CD4-positive, alpha-beta memory T cell (primary cell): ENCODE results near the gene RPS18. TPM values are rescaled to one million over a fixed set of nuclear protein-coding genes. Genes with fewer than 3 reads are reported as not detected.

Experiments
- CTCF ChIA-PET: fragments of 350-600 bp; sonication (Branson Sonifier 250); formaldehyde crosslinking; loops from one replicate; lab custom pipeline; 2021; ENCODE audit warnings: inconsistent platforms; ENCODE audit not compliant: partially characterized antibody; lab: Charles Lee
- POLR2A ChIA-PET: fragments of 350-600 bp; sonication (Branson Sonifier 250); formaldehyde crosslinking; loops from one replicate; lab custom pipeline; 2021; ENCODE audit not compliant: partially characterized antibody; lab: Charles Lee
- DNase-seq, 5 donors: peaks; one replicate each; pipeline versions ENCODE4 v3.0.0 to v3.0.0-alpha.2; 2020 to 2022; ENCODE audit warnings: mixed read lengths in 1 of 5
- H3K27ac ChIP-seq: one replicate; pipeline ENCODE4 v1.7.0; 2013; ENCODE audit warnings: low read depth, low read length
- H3K27me3 ChIP-seq: 2 replicates; pipeline ENCODE4 v1.7.0; 2013; ENCODE audit warnings: mild to moderate bottlenecking, low read length, moderate library complexity; ENCODE audit not compliant: insufficient read depth
- H3K36me3 ChIP-seq: 2 replicates; pipeline ENCODE4 v1.7.0; 2013; ENCODE audit warnings: mild to moderate bottlenecking, low read length, moderate library complexity; ENCODE audit not compliant: insufficient read depth
- H3K4me1 ChIP-seq: 2 replicates; pipeline ENCODE4 v1.7.0; 2013; ENCODE audit warnings: mild to moderate bottlenecking, low read length, moderate library complexity; ENCODE audit not compliant: insufficient read depth
- H3K4me3 ChIP-seq, 2 donors: one replicate each; pipeline ENCODE4 v1.7.0; 2013; ENCODE audit warnings: low read length in 2 of 2, mild to moderate bottlenecking in 1 of 2
- H3K9me3 ChIP-seq, 2 donors: one replicate each; pipeline ENCODE4 v1.7.0; 2013; ENCODE audit warnings: low read length in 2 of 2, control low read depth in 1 of 2; ENCODE audit not compliant: control insufficient read depth in 1 of 2
- H3K27ac Mint-ChIP-seq, 7 donors: one replicate each; pipeline ENCODE4 v1.8.0; 2020 to 2021; ENCODE audit warnings: mixed read lengths in 7 of 7, mild to moderate bottlenecking in 6 of 7, inconsistent platforms in 3 of 7, moderate library complexity in 3 of 7
- H3K27me3 Mint-ChIP-seq, 2 donors: one replicate each; pipeline ENCODE4 v1.8.0; 2020 to 2021; ENCODE audit warnings: mixed read lengths in 2 of 2
- H3K36me3 Mint-ChIP-seq, 2 donors: one replicate each; pipeline ENCODE4 v1.8.0; 2020 to 2021; ENCODE audit warnings: mixed read lengths in 2 of 2, inconsistent platforms in 1 of 2, mild to moderate bottlenecking in 1 of 2
- H3K4me1 Mint-ChIP-seq, 4 donors: one replicate each; pipeline ENCODE4 v1.8.0; 2020 to 2021; ENCODE audit warnings: mixed read lengths in 4 of 4, mild to moderate bottlenecking in 1 of 4
- H3K4me3 Mint-ChIP-seq, 8 donors: one replicate each; pipeline ENCODE4 v1.8.0; 2020 to 2021; ENCODE audit warnings: mixed read lengths in 8 of 8, mild to moderate bottlenecking in 7 of 8, moderate library complexity in 6 of 8, inconsistent platforms in 3 of 8
- H3K9me3 Mint-ChIP-seq, 8 donors: one replicate each; pipeline ENCODE4 v1.8.0; 2020 to 2021; ENCODE audit warnings: mixed read lengths in 8 of 8, mild to moderate bottlenecking in 5 of 8, inconsistent platforms in 3 of 8, moderate library complexity in 1 of 8
- intact Hi-C: fragments of 100-400 bp; cut with micrococcal nuclease; formaldehyde crosslinking; loops from one replicate; pipeline ENCODE4 v1.15.1; 2023
- polyA plus RNA-seq, 2 donors: library from polyadenylated mRNA; unstranded; fragments of 300-500 nt; fragmentation: Illumina TruSeq; gene quantifications; one replicate each; pipeline ENCODE4 v1.2.3, GENCODE V29; 2021
- total RNA-seq, 2 experiments: library from RNA; stranded (reverse); gene quantifications; one replicate each; pipeline ENCODE4 v1.2.3, GENCODE V29; 2021

The RPS18 gene
- total and polyA plus RNA-seq, 4 experiments from 2014 or later = 3,264 to 8,968 (median 6,136) TPM

- H3K27me3 Mint-ChIP-seq = peaks cover 0 to 3% of the 10 kb centered on the region in 2 donors
- H3K4me1 ChIP-seq = peaks cover 34% of the 10 kb centered on the region
- H3K4me3 ChIP-seq = no peak overlapping the region
- ChIA-PET POLR2A (interaction anchor here (1.6 to 8.8 kb wide), 4 partner anchors 15 to 51 kb away, joined by 3 to 220 read pairs (median 61); partner anchors contain the start of genes B3GALT4, RPS18 and VPS52), CTCF (interaction anchor here (1.0 to 2.0 kb wide), 3 partner anchors 13 to 52 kb away, joined by 3 to 5 read pairs (median 4); partner anchors contain the start of genes RPS18 and VPS52)
- H3K36me3 Mint-ChIP-seq = peaks cover 7 to 47% of the 10 kb centered on the region in 2 donors
- H3K4me3 Mint-ChIP-seq = no peak overlapping the region
- no peak overlapping the region for H3K27ac ChIP-seq
- H3K27me3 ChIP-seq = no peaks in the 10 kb centered on the region
- H3K9me3 Mint-ChIP-seq = no peaks in the 10 kb centered on the region
- H3K36me3 ChIP-seq = peaks cover 59% of the 10 kb centered on the region
- peak overlapping the region in 4 of 7 donors; percentile 29 to 68 (median 50) for H3K27ac Mint-ChIP-seq
- no peaks in the 10 kb centered on the region for H3K9me3 ChIP-seq
- DNase-seq = no peak
- intact Hi-C loops = no loop called here
- H3K4me1 Mint-ChIP-seq = peaks cover 24 to 47% (median 36%) of the 10 kb centered on the region in 4 donors
Measured at GRCh38 chr6:33292996-33293682, 21.3 kb downstream of the RPS18 start.

GRCh38 chr6:33294086-33294823, 22.4 kb downstream of the RPS18 start:
- ChIA-PET POLR2A (interaction anchor here (1.6 to 8.8 kb wide), 2 partner anchors 17 to 45 kb away, joined by 3 to 220 read pairs; partner anchors contain the start of gene B3GALT4), CTCF (no interaction called here)
- peaks cover 4 to 48% of the 10 kb centered on the region in 2 donors for H3K36me3 Mint-ChIP-seq
- no peaks in the 10 kb centered on the region for H3K9me3 ChIP-seq
- DNase-seq = no peak
- intact Hi-C loops = no loop called here
- peak overlapping the region in 4 of 7 donors; percentile 37 to 68 (median 48) for H3K27ac Mint-ChIP-seq
- peaks cover 28% of the 10 kb centered on the region for H3K4me1 ChIP-seq
- peaks cover 22 to 40% (median 30%) of the 10 kb centered on the region in 4 donors for H3K4me1 Mint-ChIP-seq
- no peak overlapping the region for H3K27ac ChIP-seq
- peaks cover 0 to 4% of the 10 kb centered on the region in 2 donors for H3K27me3 Mint-ChIP-seq
- no peaks in the 10 kb centered on the region for H3K9me3 Mint-ChIP-seq
- peaks cover 59% of the 10 kb centered on the region for H3K36me3 ChIP-seq
- no peaks in the 10 kb centered on the region for H3K27me3 ChIP-seq
- H3K4me3 ChIP-seq = no peak overlapping the region
- no peak overlapping the region for H3K4me3 Mint-ChIP-seq

GRCh38 chr6:33295621-33296369, 23.9 kb downstream of the RPS18 start:
- Mint-ChIP-seq H3K4me1 (peaks cover 17 to 35% (median 26%) of the 10 kb centered on the region in 4 donors), H3K27me3 (peaks cover 0 to 4% of the 10 kb centered on the region in 2 donors), H3K27ac (peak overlapping the region in 6 of 7 donors; percentile 52 to 96 (median 84)), H3K9me3 (peaks cover 0 to 2% (median 0%) of the 10 kb centered on the region in 8 donors), H3K36me3 (peaks cover 4 to 55% of the 10 kb centered on the region in 2 donors), H3K4me3 (peak overlapping the region in 2 of 8 donors; percentile 3 to 25)
- CTCF ChIA-PET = interaction anchor here (1.5 kb wide), 1 partner anchor 49 kb away, joined by 5 read pairs; no protein-coding TSS in a partner anchor
- Histone ChIP-seq H3K9me3 (no peaks in the 10 kb centered on the region), H3K36me3 (peaks cover 59% of the 10 kb centered on the region), H3K4me1 (peaks cover 25% of the 10 kb centered on the region), H3K27me3 (no peaks in the 10 kb centered on the region), H3K27ac (no peak overlapping the region), H3K4me3 (no peak overlapping the region)
- DNase-seq = no peak
- POLR2A ChIA-PET = interaction anchor here (4.7 to 7.4 kb wide), 3 partner anchors 15 to 24 kb away, joined by 81 to 150 read pairs (median 91); partner anchors contain the start of genes B3GALT4, RPS18, VPS52 and ZBTB22
- intact Hi-C loops = no loop called here

GRCh38 chr6:33296797-33297405, 25.0 kb downstream of the RPS18 start:
- Histone ChIP-seq H3K27me3 (no peaks in the 10 kb centered on the region), H3K4me3 (no peak overlapping the region), H3K4me1 (peaks cover 27% of the 10 kb centered on the region), H3K9me3 (no peaks in the 10 kb centered on the region), H3K27ac (peak overlapping the region; percentile 94), H3K36me3 (peaks cover 52% of the 10 kb centered on the region)
- Mint-ChIP-seq H3K4me3 (peak overlapping the region; percentile 42 to 99 (median 70)), H3K36me3 (peaks cover 12 to 56% of the 10 kb centered on the region in 2 donors), H3K27me3 (peaks cover 0 to 4% of the 10 kb centered on the region in 2 donors), H3K9me3 (peaks cover 0 to 2% (median 0%) of the 10 kb centered on the region in 8 donors), H3K27ac (peak overlapping the region; percentile 70 to 99 (median 93)), H3K4me1 (peaks cover 18 to 35% (median 26%) of the 10 kb centered on the region in 4 donors)
- ChIA-PET POLR2A (interaction anchor here (1.4 to 7.4 kb wide), 7 partner anchors 8 to 48 kb away, joined by 3 to 150 read pairs (median 91); partner anchors contain the start of genes B3GALT4, PFDN6, RPS18 and TAPBP), CTCF (interaction anchor here (0.9 to 1.5 kb wide), 4 partner anchors 19 to 49 kb away, joined by 4 to 5 read pairs (median 4); no protein-coding TSS in a partner anchor)
- intact Hi-C loops = no loop called here
- DNase-seq = no peak

GRCh38 chr6:33297406-33297955, 25.6 kb downstream of the RPS18 start:
- peaks cover 0 to 2% (median 0%) of the 10 kb centered on the region in 8 donors for H3K9me3 Mint-ChIP-seq

More at GRCh38 chr6:33297406-33297955, 25.6 kb downstream of the RPS18 start:
- peaks cover 48% of the 10 kb centered on the region for H3K36me3 ChIP-seq
- Mint-ChIP-seq H3K27ac (peak overlapping the region; percentile 72 to 99 (median 88)), H3K27me3 (peaks cover 0 to 4% of the 10 kb centered on the region in 2 donors), H3K4me1 (peaks cover 18 to 35% (median 26%) of the 10 kb centered on the region in 4 donors), H3K4me3 (peak overlapping the region; percentile 50 to 99 (median 60)), H3K36me3 (peaks cover 13 to 53% of the 10 kb centered on the region in 2 donors)
- ChIA-PET POLR2A (interaction anchor here (1.4 to 7.4 kb wide), 8 partner anchors 9 to 119 kb away, joined by 3 to 150 read pairs (median 89); partner anchors contain the start of genes B3GALT4, PFDN6, RPS18 and TAPBP), CTCF (interaction anchor here (0.9 to 4.8 kb wide), 4 partner anchors 14 to 49 kb away, joined by 4 to 35 read pairs (median 4); partner anchors contain the start of gene TAPBP)
- peak overlapping the region; percentile 94 for H3K27ac ChIP-seq
- H3K4me1 ChIP-seq = peaks cover 27% of the 10 kb centered on the region
- H3K9me3 ChIP-seq = no peaks in the 10 kb centered on the region
- DNase-seq = no peak
- intact Hi-C loops = no loop called here
- no peak overlapping the region for H3K4me3 ChIP-seq
- H3K27me3 ChIP-seq = no peaks in the 10 kb centered on the region
